Kidney (tissue), 14 donors: ENCODE measurements around the gene SCP2D1. TPM values are rescaled to one million over a fixed set of nuclear protein-coding genes. Genes with fewer than 3 reads are reported as not detected.
"Not testable (repeated sequence)": the region's sequence is repeated elsewhere in the genome, so short reads cannot be mapped to it uniquely, and the experiment has no call there.

Experiments
- DNase-seq, 5 donors: peaks; one replicate each; pipeline ENCODE4 v3.0.0-alpha.2; 2013 to 2020
- FAIRE-seq: peaks from 2 replicates; lab custom pipeline; 2012; peaks lifted over from hg19 to GRCh38; lab: Jason Lieb, UNC
- H3K27ac ChIP-seq, 2 donors: one replicate each; pipeline ENCODE4 v1.7.0; 2013; ENCODE audit warnings: low read depth in 2 of 2, low read length in 2 of 2, inconsistent platforms in 1 of 2
- H3K27me3 ChIP-seq: one replicate; pipeline ENCODE4 v1.7.1; 2013; ENCODE audit warnings: low read length, inconsistent platforms; ENCODE audit not compliant: control insufficient read depth, insufficient read depth
- H3K36me3 ChIP-seq, 3 donors: one replicate each; pipeline versions ENCODE4 v1.7.0 to v1.7.1; 2013; ENCODE audit warnings: low read length in 3 of 3, control low read depth in 1 of 3, inconsistent platforms in 1 of 3; ENCODE audit not compliant: insufficient read depth in 3 of 3, control insufficient read depth in 2 of 3
- H3K4me1 ChIP-seq, 3 donors: one replicate each; pipeline versions ENCODE4 v1.7.0 to v1.7.1; 2013; ENCODE audit warnings: low read length in 3 of 3, inconsistent platforms in 1 of 3, low read depth in 1 of 3; ENCODE audit not compliant: control insufficient read depth in 2 of 3, insufficient read depth in 2 of 3
- H3K4me3 ChIP-seq, 3 donors: one replicate each; pipeline versions ENCODE4 v1.7.0 to v1.8.1; 2013; ENCODE audit warnings: low read length in 3 of 3, control low read depth in 1 of 3, inconsistent platforms in 1 of 3
- H3K9ac ChIP-seq, 3 donors: one replicate each; pipeline versions ENCODE4 v1.7.0 to v1.7.1; 2013; ENCODE audit warnings: low read length in 3 of 3, control low read depth in 1 of 3, inconsistent platforms in 1 of 3
- H3K9me3 ChIP-seq, 3 donors: one replicate each; pipeline versions ENCODE4 v1.7.0 to v1.7.1; 2013; ENCODE audit warnings: low read length in 3 of 3, control low read depth in 1 of 3, inconsistent platforms in 1 of 3; ENCODE audit not compliant: control insufficient read depth in 2 of 3, insufficient read depth in 1 of 3
- intact Hi-C: fragments of 100-400 bp; cut with DNase I; formaldehyde crosslinking; loops from one replicate; pipeline ENCODE4 v1.11.1; 2022
- polyA plus RNA-seq: library from polyadenylated mRNA; stranded (reverse); fragments of 350-450 nt; fragmentation: Illumina TruSeq; extraction: RNeasy Lipid Tissue Mini Kit (QIAGEN cat#74804); gene quantifications from one replicate; pipeline ENCODE4 v1.2.3, GENCODE V29; 2014; ENCODE audit warnings: low read depth, low replicate concordance; ENCODE audit not compliant: insufficient read depth
- total RNA-seq: library from RNA; stranded (reverse); fragmentation: NEBNext Ultra II Directional; extraction: Animal tissue kit (Norgen Biotek cat#: 25700); gene quantifications from one replicate; pipeline ENCODE4 v1.2.1, GENCODE V29; 2021
- TF ChIP-seq, protein P1 (sequence below): IDR thresholded peaks from 3 replicates; pipeline ENCODE4 v1.5.1; 2012; ENCODE audit warnings: mild to moderate bottlenecking, moderate library complexity, borderline replicate concordance; ENCODE audit not compliant: insufficient read depth; ENCODE audit errors: extremely low read depth
- donor health status: control.
- donor health status: control.
- donor health status: control.
- donor health status: control.
- donor health status: control.
- donor health status: DM: yes; HTN: yes; CAD: no.
- donor health status: Normal renal cell carcinoma (clear cell type).

The SCP2D1 gene
- total and polyA plus RNA-seq, 2 donors from 2014 or later: not detected

DNA sequence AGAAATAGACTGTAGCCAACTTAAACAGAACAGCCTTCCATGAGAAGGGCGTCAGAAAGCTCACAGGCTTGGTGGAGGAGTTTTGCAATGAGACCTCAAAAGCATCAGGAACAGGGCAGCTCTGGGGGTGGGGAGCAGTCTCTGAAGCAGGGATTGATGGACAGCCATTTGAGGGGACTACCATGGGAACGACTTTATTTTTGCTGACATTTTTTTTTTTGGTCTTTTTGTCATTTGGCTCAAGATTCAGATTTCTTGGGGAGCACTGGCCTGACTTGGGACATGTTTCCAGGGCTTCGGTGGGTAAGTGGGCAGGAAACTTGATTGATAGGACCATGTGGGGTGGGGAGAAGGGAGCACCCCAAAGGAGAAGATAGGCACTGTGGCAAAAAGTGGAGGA is 32.1 kb upstream of the SCP2D1 start:
- intact Hi-C loops: no loop called here
- Histone ChIP-seq H3K27ac (no peak overlapping the region), H3K9ac (no peak overlapping the region), H3K4me1 (no peaks in the 10 kb centered on the region), H3K9me3 (no peaks in the 10 kb centered on the region), H3K27me3 (no peaks in the 10 kb centered on the region), H3K36me3 (no peaks in the 10 kb centered on the region), H3K4me3 (no peak overlapping the region)
- TF ChIP-seq, protein P1, sequence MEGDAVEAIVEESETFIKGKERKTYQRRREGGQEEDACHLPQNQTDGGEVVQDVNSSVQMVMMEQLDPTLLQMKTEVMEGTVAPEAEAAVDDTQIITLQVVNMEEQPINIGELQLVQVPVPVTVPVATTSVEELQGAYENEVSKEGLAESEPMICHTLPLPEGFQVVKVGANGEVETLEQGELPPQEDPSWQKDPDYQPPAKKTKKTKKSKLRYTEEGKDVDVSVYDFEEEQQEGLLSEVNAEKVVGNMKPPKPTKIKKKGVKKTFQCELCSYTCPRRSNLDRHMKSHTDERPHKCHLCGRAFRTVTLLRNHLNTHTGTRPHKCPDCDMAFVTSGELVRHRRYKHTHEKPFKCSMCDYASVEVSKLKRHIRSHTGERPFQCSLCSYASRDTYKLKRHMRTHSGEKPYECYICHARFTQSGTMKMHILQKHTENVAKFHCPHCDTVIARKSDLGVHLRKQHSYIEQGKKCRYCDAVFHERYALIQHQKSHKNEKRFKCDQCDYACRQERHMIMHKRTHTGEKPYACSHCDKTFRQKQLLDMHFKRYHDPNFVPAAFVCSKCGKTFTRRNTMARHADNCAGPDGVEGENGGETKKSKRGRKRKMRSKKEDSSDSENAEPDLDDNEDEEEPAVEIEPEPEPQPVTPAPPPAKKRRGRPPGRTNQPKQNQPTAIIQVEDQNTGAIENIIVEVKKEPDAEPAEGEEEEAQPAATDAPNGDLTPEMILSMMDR: no peak
- FAIRE-seq: no peak
- no peak for DNase-seq

DNA sequence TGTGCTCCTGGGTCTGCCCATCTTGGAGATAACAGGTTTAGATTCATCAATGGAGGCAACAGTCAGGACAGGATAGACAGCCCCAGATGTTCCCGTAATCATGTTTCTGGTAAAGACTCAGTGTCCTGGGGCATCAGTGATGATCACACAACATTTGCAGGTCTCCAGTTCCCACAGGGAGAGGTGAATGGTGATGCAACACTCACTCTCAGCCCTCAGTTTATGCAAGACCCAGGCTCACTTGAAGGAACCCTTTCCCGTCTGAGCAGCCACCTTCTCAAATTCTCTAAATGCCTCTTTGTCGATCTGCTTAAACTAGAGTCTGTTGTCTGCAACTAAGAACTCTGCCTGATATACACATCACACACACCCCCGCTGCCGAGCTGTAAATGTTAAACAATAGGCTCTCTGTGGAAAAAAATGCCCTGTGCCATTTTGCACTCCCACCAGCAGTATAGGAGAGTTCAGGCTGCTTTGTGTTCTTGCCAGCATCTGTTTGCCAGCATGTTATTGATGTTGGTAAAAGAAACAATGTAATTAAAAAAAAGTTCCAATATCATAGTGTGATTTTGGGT is 30.1 kb upstream of the SCP2D1 start:
- H3K9me3 ChIP-seq: no peaks in the 10 kb centered on the region

DNA sequence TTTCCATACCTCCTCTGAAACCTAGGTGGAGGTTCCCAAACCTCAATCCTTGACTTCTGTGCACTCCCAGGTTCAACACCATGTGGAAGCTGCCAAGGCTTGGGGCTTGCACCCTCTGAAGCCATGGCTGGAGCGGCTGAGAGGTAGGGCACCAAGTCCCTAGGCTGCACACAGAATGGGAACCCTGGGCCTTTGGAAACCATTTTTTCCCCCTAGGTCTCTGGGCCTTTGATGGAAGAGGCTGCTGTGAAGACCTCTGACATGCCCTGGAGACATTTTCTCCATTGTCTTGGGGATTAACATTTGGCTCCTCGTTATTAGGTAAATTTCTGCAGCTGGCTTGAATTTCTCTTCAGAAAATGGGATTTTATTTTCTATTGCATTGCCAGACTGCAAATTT is 26.5 kb upstream of the SCP2D1 start:
- H3K9ac ChIP-seq, H3K4me3 ChIP-seq, H3K27ac ChIP-seq, FAIRE-seq, H3K36me3 ChIP-seq, H3K4me1 ChIP-seq, DNase-seq, H3K27me3 ChIP-seq, H3K9me3 ChIP-seq, intact Hi-C loops: not testable (repeated sequence)

More for the DNA sequence above, 30.1 kb upstream of the SCP2D1 start:
- H3K27ac ChIP-seq: no peak overlapping the region
- H3K9ac ChIP-seq: no peak overlapping the region
- intact Hi-C loops: no loop called here
- H3K4me3 ChIP-seq: no peak overlapping the region
- FAIRE-seq (no peak), DNase-seq (no peak)
- H3K36me3 ChIP-seq: no peaks in the 10 kb centered on the region
- TF ChIP-seq, protein P1: no peak
- H3K27me3 ChIP-seq: no peaks in the 10 kb centered on the region
- H3K4me1 ChIP-seq: no peaks in the 10 kb centered on the region

DNA sequence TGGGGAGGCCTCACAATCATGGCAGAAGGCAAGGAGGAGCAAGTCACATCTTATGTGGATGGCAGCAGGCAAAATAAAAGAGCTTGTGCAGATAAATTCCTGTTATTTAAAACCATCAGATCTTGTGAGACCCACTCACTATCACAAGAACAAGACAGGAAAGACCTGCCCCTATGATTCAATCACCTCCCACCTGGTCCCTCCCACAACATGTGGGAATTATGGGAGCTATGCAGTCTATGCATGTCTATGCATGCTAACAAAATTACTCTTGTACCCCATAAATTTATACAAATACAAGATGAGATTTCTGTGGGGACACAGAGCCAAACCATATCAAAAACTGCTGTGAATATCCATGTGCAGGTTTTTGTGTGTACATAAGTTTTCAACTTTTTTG is 25.6 kb upstream of the SCP2D1 start:
- no peaks in the 10 kb centered on the region for H3K27me3 ChIP-seq
- no peak for DNase-seq
- no peaks in the 10 kb centered on the region for H3K4me1 ChIP-seq
- no peak overlapping the region for H3K4me3 ChIP-seq
- no peaks in the 10 kb centered on the region for H3K9me3 ChIP-seq
- TF ChIP-seq, protein P1: no peak
- intact Hi-C loops: no loop called here
- no peak overlapping the region for H3K27ac ChIP-seq
- no peak overlapping the region for H3K9ac ChIP-seq
- FAIRE-seq: no peak
- no peaks in the 10 kb centered on the region for H3K36me3 ChIP-seq
